Upper lobe of right lung (tissue), 1 donor: ENCODE results near the gene SUSD4. TPM values are rescaled to one million over a fixed set of nuclear protein-coding genes. Genes with fewer than 3 reads are reported as not detected.
A peak's percentile ranks its signal among the peaks of the same experiment; 100 is the strongest.

ENCODE experiments used
- ATAC-seq: fragments of 200-7000 bp; cut with Tn5 transposase; one replicate; pipeline ENCODE4 v1.9.1; 2020; ENCODE audit warnings: mild to moderate bottlenecking, moderate library complexity
- DNase-seq: peaks from one replicate; pipeline ENCODE4 v3.0.0-alpha.2; 2020
- H3K27ac ChIP-seq: fragments of 200-600 bp; one replicate; pipeline ENCODE4 v1.8.0; 2022
- H3K27me3 ChIP-seq: fragments of 200-600 bp; one replicate; pipeline ENCODE4 v1.8.0; 2022; ENCODE audit warnings: mild to moderate bottlenecking
- H3K36me3 ChIP-seq: fragments of 200-600 bp; one replicate; pipeline ENCODE4 v1.8.0; 2022
- H3K4me1 ChIP-seq: fragments of 200-600 bp; one replicate; pipeline ENCODE4 v1.8.0; 2022
- H3K4me3 ChIP-seq: fragments of 200-600 bp; one replicate; pipeline ENCODE4 v1.8.0; 2022; ENCODE audit warnings: mild to moderate bottlenecking
- H3K9me3 ChIP-seq: fragments of 200-600 bp; one replicate; pipeline ENCODE4 v1.8.0; 2022
- CTCF ChIP-seq: fragments of 200-600 bp; IDR thresholded peaks from one replicate; pipeline ENCODE4 v1.8.0; 2022; ENCODE audit warnings: antibody characterized with exemption
- intact Hi-C: fragments of 100-400 bp; cut with DNase I; formaldehyde crosslinking; loops from one replicate; pipeline ENCODE4 v1.11.0; 2022
- long read RNA-seq: library from polyadenylated mRNA; unstranded; transcript quantifications from one replicate; pipeline ENCODE4 v2.0.0, GENCODE V29; 2021
- total RNA-seq: library from RNA; stranded (reverse); fragmentation: NEBNext Ultra II Directional; extraction: Animal tissue kit (Norgen Biotek cat#: 25700); gene quantifications from one replicate; pipeline ENCODE4 v1.2.1, GENCODE V29; 2021
- donor health status: DM: no; HTN: yes; CAD: no; lungs with severe emphysema.

Gene SUSD4
- 2.2 TPM for total RNA-seq
- long read RNA-seq, partial matches to known transcripts = 1 of 5 reads
- long read RNA-seq, other reads (novel, unspliced or antisense) = 3 of 5 reads

GRCh38 chr1:223363856-223364684 is at the start of gene SUSD4:
TSS of gene SUSD4 (minus strand) at chr1:223364176. CDS start at chr1:223363425, 751 bp downstream.
- intact Hi-C loops = no loop called here
- no peak within 1 kb of the TSS for H3K27ac ChIP-seq
- peak; percentile 93 for ATAC-seq
- peaks cover 35% of the 10 kb centered on the region for H3K27me3 ChIP-seq
- H3K4me1 ChIP-seq = peaks cover 18% of the 10 kb centered on the region
- H3K9me3 ChIP-seq = no peaks in the 10 kb centered on the region
- no peaks in the 10 kb centered on the region for H3K36me3 ChIP-seq
- TF ChIP-seq CTCF = no peak
- peak; percentile 85 for DNase-seq
- H3K4me3 ChIP-seq = peak within 1 kb of the TSS; percentile 48

- Histone ChIP-seq H3K27me3 (no peaks in the 10 kb centered on the region), H3K9me3 (no peaks in the 10 kb centered on the region), H3K36me3 (no peaks in the 10 kb centered on the region), H3K27ac (no peak overlapping the region), H3K4me3 (no peak overlapping the region), H3K4me1 (no peaks in the 10 kb centered on the region)
- DNase-seq = no peak
- TF ChIP-seq CTCF = no peak
- intact Hi-C loops = no loop called here
- no peak for ATAC-seq
Observed at GRCh38 chr1:223413216-223413615, 49.2 kb upstream of the SUSD4 start.

- ATAC-seq = no peak
- no peak for TF ChIP-seq CTCF
- no peaks in the 10 kb centered on the region for H3K27me3 ChIP-seq
Observed at GRCh38 chr1:223411710-223412109, 47.7 kb upstream of the SUSD4 start.

GRCh38 chr1:223411309-223411708 is 47.3 kb upstream of the SUSD4 start:
- Histone ChIP-seq H3K27ac (no peak overlapping the region), H3K36me3 (no peaks in the 10 kb centered on the region), H3K4me1 (no peaks in the 10 kb centered on the region), H3K4me3 (no peak overlapping the region), H3K9me3 (no peaks in the 10 kb centered on the region), H3K27me3 (no peaks in the 10 kb centered on the region)
- intact Hi-C loops = no loop called here
- no peak for ATAC-seq
- no peak for DNase-seq
- no peak for TF ChIP-seq CTCF

More at GRCh38 chr1:223411710-223412109, 47.7 kb upstream of the SUSD4 start:
- intact Hi-C loops = no loop called here
- Histone ChIP-seq H3K36me3 (no peaks in the 10 kb centered on the region), H3K27ac (no peak overlapping the region), H3K4me1 (no peaks in the 10 kb centered on the region), H3K4me3 (no peak overlapping the region), H3K9me3 (no peaks in the 10 kb centered on the region)
- DNase-seq = no peak

- Histone ChIP-seq H3K9me3 (no peaks in the 10 kb centered on the region), H3K4me1 (no peaks in the 10 kb centered on the region), H3K27ac (no peak overlapping the region), H3K36me3 (no peaks in the 10 kb centered on the region), H3K27me3 (no peaks in the 10 kb centered on the region), H3K4me3 (no peak overlapping the region)
- no peak for ATAC-seq
- no peak for TF ChIP-seq CTCF
- DNase-seq = no peak
- intact Hi-C loops = no loop called here
Observed at GRCh38 chr1:223410036-223410435, 46.1 kb upstream of the SUSD4 start.
